SK-N-SH treated with all-trans-retinoic acid at 6 μM for 48 hours (cell line): ENCODE results near the gene GLYR1.

Experiments
- GLIS3 ChIP-seq: fragments of 250-450 bp; sonication (Bioruptor Pico); IDR thresholded peaks from 2 replicates; pipeline ENCODE4 v1.5.0; 2020; ENCODE audit warnings: mild to moderate bottlenecking, moderate library complexity
- TF ChIP-seq, protein P1 (sequence below): fragments of 250-450 bp; sonication (Bioruptor Pico); IDR thresholded peaks from 2 replicates; pipeline ENCODE4 v1.8.0; 2020; ENCODE audit warnings: mild to moderate bottlenecking, moderate library complexity, borderline replicate concordance

DNA sequence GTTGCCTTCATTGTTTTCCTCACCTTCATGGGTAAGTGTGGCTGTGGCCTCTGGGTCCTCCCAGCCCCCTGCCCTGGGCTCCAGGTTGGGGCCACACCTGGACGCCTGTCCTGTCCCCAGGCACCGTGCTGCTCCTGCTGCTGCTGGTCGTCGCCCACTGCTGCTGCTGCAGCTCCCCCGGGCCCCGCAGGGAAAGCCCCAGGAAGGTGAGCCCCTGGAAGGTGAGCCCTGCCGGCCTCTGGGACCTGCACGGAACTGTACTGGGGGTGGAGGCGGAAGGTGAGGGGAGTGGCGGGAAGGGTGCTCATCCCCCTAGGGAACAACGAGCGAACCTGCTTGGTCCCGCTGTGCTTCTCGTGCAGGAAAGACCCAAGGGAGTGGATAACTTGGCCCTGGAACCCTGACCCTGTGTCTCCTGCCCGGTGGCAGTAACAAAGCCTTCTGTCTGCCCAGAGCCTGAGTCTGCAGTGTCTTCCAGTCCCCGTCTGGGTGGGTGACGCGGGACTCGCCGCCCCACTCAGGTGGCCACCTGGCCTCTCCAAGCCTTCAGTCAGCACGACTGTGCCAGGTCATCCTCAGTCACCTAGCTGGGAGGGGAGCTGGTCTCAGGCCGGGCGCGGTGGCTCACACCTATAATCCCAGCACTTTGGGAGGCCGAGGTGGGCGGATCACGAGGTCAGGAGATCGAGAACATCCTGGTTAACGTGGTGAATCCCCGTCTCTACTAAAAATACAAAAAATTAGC lies 51.1 kb downstream of the GLYR1 start:
- no peak for TF ChIP-seq GLIS3 (CRISPR knock-in tag)
- TF ChIP-seq, protein P1, sequence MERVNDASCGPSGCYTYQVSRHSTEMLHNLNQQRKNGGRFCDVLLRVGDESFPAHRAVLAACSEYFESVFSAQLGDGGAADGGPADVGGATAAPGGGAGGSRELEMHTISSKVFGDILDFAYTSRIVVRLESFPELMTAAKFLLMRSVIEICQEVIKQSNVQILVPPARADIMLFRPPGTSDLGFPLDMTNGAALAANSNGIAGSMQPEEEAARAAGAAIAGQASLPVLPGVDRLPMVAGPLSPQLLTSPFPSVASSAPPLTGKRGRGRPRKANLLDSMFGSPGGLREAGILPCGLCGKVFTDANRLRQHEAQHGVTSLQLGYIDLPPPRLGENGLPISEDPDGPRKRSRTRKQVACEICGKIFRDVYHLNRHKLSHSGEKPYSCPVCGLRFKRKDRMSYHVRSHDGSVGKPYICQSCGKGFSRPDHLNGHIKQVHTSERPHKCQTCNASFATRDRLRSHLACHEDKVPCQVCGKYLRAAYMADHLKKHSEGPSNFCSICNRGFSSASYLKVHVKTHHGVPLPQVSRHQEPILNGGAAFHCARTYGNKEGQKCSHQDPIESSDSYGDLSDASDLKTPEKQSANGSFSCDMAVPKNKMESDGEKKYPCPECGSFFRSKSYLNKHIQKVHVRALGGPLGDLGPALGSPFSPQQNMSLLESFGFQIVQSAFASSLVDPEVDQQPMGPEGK, result no peak
